ENCODE measurements around the gene TMEM97. TPM values are rescaled to one million over a fixed set of nuclear protein-coding genes. Genes with fewer than 3 reads are reported as not detected.

The TMEM97 gene
- total RNA-seq, 2 experiments from 2014 or later = 2.6 to 3.7 TPM

DNA sequence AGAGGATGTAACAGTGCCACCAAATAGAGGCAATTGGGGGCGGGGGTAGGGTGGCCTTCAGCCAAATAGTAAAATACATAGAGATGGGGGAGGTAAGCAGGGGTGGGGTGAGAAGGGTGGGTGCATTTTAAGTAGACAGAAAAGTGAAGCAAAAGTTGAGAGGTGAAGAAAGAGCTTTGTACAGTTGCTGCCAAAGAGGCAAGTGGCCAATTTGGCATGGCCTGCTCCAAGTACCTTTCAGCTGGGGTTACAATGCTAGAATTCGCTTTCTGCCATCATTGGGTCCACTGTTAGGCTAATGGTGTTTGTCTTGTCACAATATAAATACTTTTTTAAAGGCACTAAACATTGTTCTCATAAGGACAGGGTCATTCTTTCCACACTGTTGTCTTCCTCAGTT is 5.2 kb upstream of the TMEM97 start:
- ATAC-seq (ENCODE audit: poor library complexity) (no peak), DNase-seq (no peak)
- H3K9me3 Mint-ChIP-seq = no peaks in the 10 kb centered on the region
- Histone ChIP-seq H3K4me1 (ENCODE audit: insufficient read depth, low read length) (peaks cover 10% of the 10 kb centered on the region), H3K36me3 (ENCODE audit: insufficient read depth, low read length) (no peaks in the 10 kb centered on the region), H3K9me3 (ENCODE audit: control insufficient read depth in 1 of 2, insufficient read depth in 1 of 2, low read length in 2 of 2) (no peaks in the 10 kb centered on the region), H3K27me3 (ENCODE audit: control insufficient read depth in 1 of 2, insufficient read depth in 2 of 2, low read length in 2 of 2) (no peaks in the 10 kb centered on the region), H3K27ac (ENCODE audit: low read depth in 1 of 2, low read length in 2 of 2) (no peak overlapping the region), H3K4me3 (ENCODE audit: low read length) (no peak overlapping the region)
- peaks cover 9% of the 10 kb centered on the region for H3K4me1 Mint-ChIP-seq (ENCODE audit: low read depth)
- ChIA-PET CTCF (no interaction called here), POLR2A (no interaction called here)
- no peak overlapping the region for H3K27ac Mint-ChIP-seq
- no peak for TF ChIP-seq CTCF (IDR thresholded peaks at IDR 0.05)
- no peaks in the 10 kb centered on the region for H3K27me3 Mint-ChIP-seq
- intact Hi-C loops (cut with DNase I, micrococcal nuclease) = no loop called here
- no peak overlapping the region for H3K4me3 Mint-ChIP-seq
- no peaks in the 10 kb centered on the region for H3K36me3 Mint-ChIP-seq (ENCODE audit: low read depth)

DNA sequence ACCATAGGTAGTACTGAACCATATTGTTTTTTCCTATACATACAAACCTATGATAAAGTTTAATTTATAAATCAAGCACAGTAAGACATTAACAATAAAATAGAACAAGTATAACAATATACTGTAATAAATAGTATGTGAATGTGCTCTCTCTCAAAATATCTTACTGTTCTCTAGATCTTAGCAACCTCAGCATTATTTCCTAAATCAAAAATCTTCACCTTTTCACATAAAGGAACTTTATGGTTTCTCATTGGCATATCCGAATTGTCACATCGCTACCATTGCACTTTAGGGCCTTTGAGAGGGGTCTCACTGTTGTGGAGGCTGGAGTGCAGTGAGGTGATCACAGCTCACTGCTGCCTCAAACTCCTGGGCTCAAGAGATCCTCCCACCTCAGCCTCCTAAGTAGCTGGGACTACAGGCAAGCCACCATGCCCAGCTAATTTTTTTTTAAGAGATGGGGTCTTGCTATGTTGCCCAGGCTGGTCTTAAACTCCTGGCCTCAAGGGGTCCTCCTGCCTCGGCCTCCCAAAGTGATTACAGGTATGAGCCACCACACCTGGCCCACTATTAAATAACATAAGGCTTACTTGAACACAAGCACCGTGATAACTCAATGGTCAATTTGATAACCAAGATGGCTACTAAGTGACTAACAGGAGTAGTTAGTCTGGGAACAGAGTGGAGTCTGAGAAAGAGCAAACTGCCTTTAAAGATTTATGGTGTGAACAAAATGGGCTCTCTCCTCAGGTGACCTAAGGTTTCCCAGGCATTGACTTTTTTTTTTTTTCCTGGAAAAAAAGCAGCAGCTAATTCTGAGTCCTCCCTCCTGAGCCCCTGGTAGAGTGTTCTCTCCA is 2.9 kb upstream of the TMEM97 start:
- no peak overlapping the region for H3K27ac ChIP-seq (ENCODE audit: low read depth in 1 of 2, low read length in 2 of 2)
- H3K36me3 Mint-ChIP-seq (ENCODE audit: low read depth) = no peaks in the 10 kb centered on the region
- no peak overlapping the region for H3K27ac Mint-ChIP-seq
- peaks cover 24% of the 10 kb centered on the region for H3K4me1 Mint-ChIP-seq (ENCODE audit: low read depth)
- ATAC-seq (ENCODE audit: poor library complexity) (no peak), DNase-seq (no peak)
- ChIA-PET CTCF (no interaction called here), POLR2A (no interaction called here)
- no peak overlapping the region for H3K4me3 ChIP-seq (ENCODE audit: low read length)
- intact Hi-C loops (cut with DNase I, micrococcal nuclease) = loop anchor here in 1 of 2 experiments (5.0 kb wide), 1 partner anchor 274 kb away; the partner anchor contains the start of gene NLK
- H3K27me3 ChIP-seq (ENCODE audit: control insufficient read depth in 1 of 2, insufficient read depth in 2 of 2, low read length in 2 of 2) = no peaks in the 10 kb centered on the region
- TF ChIP-seq CTCF (IDR thresholded peaks at IDR 0.05) = no peak
- H3K4me3 Mint-ChIP-seq = no peak overlapping the region
- H3K36me3 ChIP-seq (ENCODE audit: insufficient read depth, low read length) = no peaks in the 10 kb centered on the region
- H3K4me1 ChIP-seq (ENCODE audit: insufficient read depth, low read length) = peaks cover 20% of the 10 kb centered on the region
- no peaks in the 10 kb centered on the region for H3K27me3 Mint-ChIP-seq
- H3K9me3 Mint-ChIP-seq = no peaks in the 10 kb centered on the region
- no peaks in the 10 kb centered on the region for H3K9me3 ChIP-seq (ENCODE audit: control insufficient read depth in 1 of 2, insufficient read depth in 1 of 2, low read length in 2 of 2)

- ChIA-PET POLR2A (interaction anchor here (2.1 to 4.2 kb wide), 3 partner anchors 14 to 54 kb away, joined by 6 to 28 read pairs (median 7); partner anchors contain the start of genes IFT20, SARM1 and TNFAIP1), CTCF (interaction anchor here (2.6 kb wide), 1 partner anchor 18 kb away, joined by 15 read pairs; the partner anchor contains the start of genes IFT20 and TNFAIP1)
- TF ChIP-seq CTCF (IDR thresholded peaks at IDR 0.05) = no peak
- Mint-ChIP-seq H3K4me1 (ENCODE audit: low read depth) (peaks cover 24% of the 10 kb centered on the region), H3K36me3 (ENCODE audit: low read depth) (no peaks in the 10 kb centered on the region), H3K9me3 (no peaks in the 10 kb centered on the region), H3K27ac (no peak overlapping the region), H3K27me3 (no peaks in the 10 kb centered on the region), H3K4me3 (peak overlapping the region; percentile 96)
- no peak overlapping the region for H3K4me3 ChIP-seq (ENCODE audit: low read length)
- no peaks in the 10 kb centered on the region for H3K27me3 ChIP-seq (ENCODE audit: control insufficient read depth in 1 of 2, insufficient read depth in 2 of 2, low read length in 2 of 2)
- H3K27ac ChIP-seq (ENCODE audit: low read depth in 1 of 2, low read length in 2 of 2) = no peak overlapping the region
- intact Hi-C loops (cut with DNase I, micrococcal nuclease) = loop anchor here in 1 of 2 experiments (5.0 kb wide), 1 partner anchor 275 kb away; the partner anchor contains the start of gene NLK
- H3K9me3 ChIP-seq (ENCODE audit: control insufficient read depth in 1 of 2, insufficient read depth in 1 of 2, low read length in 2 of 2) = no peaks in the 10 kb centered on the region
- ATAC-seq (ENCODE audit: poor library complexity) (no peak), DNase-seq (no peak)
- no peaks in the 10 kb centered on the region for H3K36me3 ChIP-seq (ENCODE audit: insufficient read depth, low read length)
- H3K4me1 ChIP-seq (ENCODE audit: insufficient read depth, low read length) = peaks cover 20% of the 10 kb centered on the region
Observed at GRCh38 chr17:28317099-28317965, 1.7 kb upstream of the TMEM97 start.

Data from CD4-positive, alpha-beta T cell (primary cell).